GM12864 (cell line): Measurements from ENCODE around the gene ZEB2.

Experiments used
- DNase-seq: peaks from one replicate; pipeline ENCODE4 v3.0.0-alpha.2; 2011; ENCODE audit warnings: low read depth
- H3K4me3 ChIP-seq: 2 replicates; pipeline ENCODE4 v1.5.1; 2011; ENCODE audit warnings: mild to moderate bottlenecking, low read depth, low read length, control low read depth
- TF ChIP-seq, protein P1 (sequence below): IDR thresholded peaks from 2 replicates; pipeline ENCODE4 v1.5.1; 2011; ENCODE audit warnings: low read depth, mild to moderate bottlenecking, moderate library complexity, low read length, control low read depth, inconsistent platforms; ENCODE audit errors: missing control alignments

Gene ZEB2

DNA sequence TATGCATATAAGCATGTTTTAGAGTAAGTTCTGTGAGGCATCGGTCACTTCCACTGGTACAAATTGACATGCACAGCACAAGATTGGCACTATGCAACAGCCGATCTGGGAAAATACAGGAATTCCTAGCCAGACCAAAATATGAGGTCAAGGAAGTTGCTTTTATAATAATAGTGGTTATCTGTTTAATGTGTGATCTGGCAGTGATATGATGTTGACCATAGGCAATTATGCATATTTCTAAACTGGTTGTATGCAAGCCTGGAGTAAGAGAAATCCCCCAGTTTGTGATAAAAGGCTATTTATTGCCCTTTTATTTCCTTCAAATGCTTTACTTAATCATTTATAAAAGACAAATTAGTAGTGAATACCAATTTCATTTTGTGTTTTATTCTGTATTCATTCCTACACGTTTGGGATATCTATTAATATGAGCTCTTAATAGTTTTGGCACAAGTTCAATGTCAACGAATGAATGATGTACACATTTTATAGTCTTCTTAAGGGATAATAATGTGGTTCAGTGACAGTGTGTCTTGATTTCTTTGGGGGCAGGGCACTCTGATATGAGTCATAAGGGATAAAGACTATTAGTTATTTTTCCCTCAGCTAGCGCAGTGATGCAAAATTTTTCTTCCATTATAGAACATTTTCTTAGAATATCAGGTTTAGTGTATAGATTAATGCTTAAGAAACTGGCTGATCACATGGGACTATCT is 34.7 kb upstream of the ZEB2 start:
- TF ChIP-seq, protein P1, sequence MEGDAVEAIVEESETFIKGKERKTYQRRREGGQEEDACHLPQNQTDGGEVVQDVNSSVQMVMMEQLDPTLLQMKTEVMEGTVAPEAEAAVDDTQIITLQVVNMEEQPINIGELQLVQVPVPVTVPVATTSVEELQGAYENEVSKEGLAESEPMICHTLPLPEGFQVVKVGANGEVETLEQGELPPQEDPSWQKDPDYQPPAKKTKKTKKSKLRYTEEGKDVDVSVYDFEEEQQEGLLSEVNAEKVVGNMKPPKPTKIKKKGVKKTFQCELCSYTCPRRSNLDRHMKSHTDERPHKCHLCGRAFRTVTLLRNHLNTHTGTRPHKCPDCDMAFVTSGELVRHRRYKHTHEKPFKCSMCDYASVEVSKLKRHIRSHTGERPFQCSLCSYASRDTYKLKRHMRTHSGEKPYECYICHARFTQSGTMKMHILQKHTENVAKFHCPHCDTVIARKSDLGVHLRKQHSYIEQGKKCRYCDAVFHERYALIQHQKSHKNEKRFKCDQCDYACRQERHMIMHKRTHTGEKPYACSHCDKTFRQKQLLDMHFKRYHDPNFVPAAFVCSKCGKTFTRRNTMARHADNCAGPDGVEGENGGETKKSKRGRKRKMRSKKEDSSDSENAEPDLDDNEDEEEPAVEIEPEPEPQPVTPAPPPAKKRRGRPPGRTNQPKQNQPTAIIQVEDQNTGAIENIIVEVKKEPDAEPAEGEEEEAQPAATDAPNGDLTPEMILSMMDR = no peak
- no peak overlapping the region for H3K4me3 ChIP-seq
- no peak for DNase-seq

DNA sequence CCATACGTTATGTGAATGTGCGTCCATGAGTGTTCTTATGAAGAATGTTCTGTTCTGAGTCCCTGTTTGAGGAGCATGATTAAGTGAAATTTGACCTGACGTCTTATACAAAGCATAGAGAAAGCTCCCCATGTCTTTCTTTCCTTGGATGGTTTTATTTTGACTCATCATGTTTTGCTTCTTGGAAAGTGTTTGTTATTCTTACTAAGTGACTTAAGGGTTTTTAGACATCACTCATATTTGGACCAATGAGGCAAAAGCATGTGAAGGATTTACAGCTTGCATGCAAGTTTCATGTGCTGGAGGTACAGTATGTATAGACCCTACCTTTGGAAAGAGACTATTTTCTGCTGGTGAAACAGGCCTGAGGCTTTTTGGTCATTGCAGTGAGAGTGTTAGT is 33.5 kb upstream of the ZEB2 start:
- TF ChIP-seq, protein P1 = no peak

GRCh38 chr2:144552821-144553220 is 32.9 kb upstream of the ZEB2 start:
- DNase-seq = no peak
- H3K4me3 ChIP-seq = no peak overlapping the region
- TF ChIP-seq, protein P1 = no peak

More for the DNA sequence above, 33.5 kb upstream of the ZEB2 start:
- DNase-seq = no peak
- no peak overlapping the region for H3K4me3 ChIP-seq

GRCh38 chr2:144550911-144551310 is 31.0 kb upstream of the ZEB2 start:
- TF ChIP-seq, protein P1 = no peak
- no peak overlapping the region for H3K4me3 ChIP-seq
- no peak for DNase-seq

DNA sequence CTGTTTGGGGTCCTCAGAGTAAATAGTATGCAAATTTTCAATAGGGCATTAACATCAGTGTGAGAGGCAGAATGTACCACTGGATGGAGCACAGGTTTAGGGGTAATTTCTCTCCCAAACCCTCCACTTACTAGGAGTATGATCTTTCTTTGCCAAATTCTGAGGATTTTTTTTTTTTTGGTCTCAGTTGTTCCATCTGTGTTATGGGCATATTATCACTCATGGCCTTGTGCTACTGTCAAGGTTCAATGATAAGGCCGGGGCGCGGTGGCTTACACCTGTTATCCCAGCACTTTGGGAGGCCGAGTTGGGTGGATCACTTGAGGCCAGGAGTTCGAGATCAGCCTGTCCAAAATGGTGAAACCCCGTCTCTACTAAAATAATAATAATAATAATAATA is 30.2 kb upstream of the ZEB2 start:
- H3K4me3 ChIP-seq = no peak overlapping the region
- TF ChIP-seq, protein P1 = no peak
- no peak for DNase-seq

GRCh38 chr2:144548532-144549191 is 28.7 kb upstream of the ZEB2 start:
- TF ChIP-seq, protein P1 = no peak
- DNase-seq = no peak
- H3K4me3 ChIP-seq = no peak overlapping the region

- no peak for DNase-seq
- TF ChIP-seq, protein P1 = no peak
- H3K4me3 ChIP-seq = no peak overlapping the region
Observed at GRCh38 chr2:144548088-144548487, 28.2 kb upstream of the ZEB2 start.
